WTC11 (cell line): ENCODE measurements around the gene RAB22A. TPM values are rescaled to one million over a fixed set of nuclear protein-coding genes. Genes with fewer than 3 reads are reported as not detected.

Source experiments
- ATAC-seq: fragments of 200-7000 bp; cut with Tn5 transposase; 2 replicates; pipeline ENCODE4 v1.10.0; 2021; ENCODE audit warnings: mild to moderate bottlenecking, moderate library complexity
- CTCF ChIA-PET: fragments of 300-600 bp; sonication (Branson Sonifier 250); formaldehyde crosslinking; loops from one replicate; lab custom pipeline; 2021; ENCODE audit warnings: antibody characterized with exemption; lab: Charles Lee
- POLR2A ChIA-PET: fragments of 350-600 bp; sonication (Branson Sonifier 250); formaldehyde crosslinking; loops from one replicate; lab custom pipeline; 2021; ENCODE audit warnings: antibody characterized with exemption; lab: Charles Lee
- DNase-seq: peaks from one replicate; pipeline ENCODE4 v3.0.0; 2021; ENCODE audit warnings: low spot score
- H3K27ac Mint-ChIP-seq: 2 replicates; pipeline ENCODE4 v1.8.0; 2021; ENCODE audit warnings: mixed read lengths
- H3K27me3 Mint-ChIP-seq: 2 replicates; pipeline ENCODE4 v1.8.0; 2021; ENCODE audit warnings: low read depth, mild to moderate bottlenecking, moderate library complexity, mixed read lengths
- H3K36me3 Mint-ChIP-seq: 2 replicates; pipeline ENCODE4 v1.8.0; 2021; ENCODE audit warnings: mixed read lengths
- H3K4me1 Mint-ChIP-seq: 2 replicates; pipeline ENCODE4 v1.8.0; 2022; ENCODE audit warnings: mixed read lengths
- H3K4me3 Mint-ChIP-seq: 2 replicates; pipeline ENCODE4 v1.8.0; 2021; ENCODE audit warnings: mild to moderate bottlenecking, moderate library complexity, mixed read lengths
- H3K9me3 Mint-ChIP-seq: 2 replicates; pipeline ENCODE4 v1.8.0; 2021; ENCODE audit warnings: mixed read lengths
- ATF6 ChIP-seq: sonication (generic); formaldehyde crosslinking; IDR thresholded peaks from 2 replicates; pipeline ENCODE4 v1.8.1; 2023; ENCODE audit warnings: mild to moderate bottlenecking, missing genetic modification reagents
- CREB1 ChIP-seq: sonication (generic); formaldehyde crosslinking; IDR thresholded peaks from 2 replicates; pipeline ENCODE4 v1.8.0; 2023; ENCODE audit warnings: mild to moderate bottlenecking, missing genetic modification reagents
- CREM ChIP-seq: sonication (generic); formaldehyde crosslinking; IDR thresholded peaks from 2 replicates; pipeline ENCODE4 v1.8.1; 2022; ENCODE audit warnings: mild to moderate bottlenecking, missing genetic modification reagents, moderate library complexity
- CTCF ChIP-seq: fragments of 200-600 bp; IDR thresholded peaks from 2 replicates; pipeline ENCODE4 v1.8.0; 2022; ENCODE audit warnings: antibody characterized with exemption
- ELF4 ChIP-seq: sonication (generic); formaldehyde crosslinking; IDR thresholded peaks from 2 replicates; pipeline ENCODE4 v1.8.1; 2022; ENCODE audit warnings: low read depth, mild to moderate bottlenecking, moderate library complexity, missing genetic modification reagents
- ERG ChIP-seq: fragments of 250-450 bp; sonication (Bioruptor Pico); IDR thresholded peaks from 2 replicates; pipeline ENCODE4 v1.8.0; 2021; ENCODE audit warnings: mild to moderate bottlenecking
- GTF2I ChIP-seq: fragments of 250-450 bp; sonication (Bioruptor Pico); conservative IDR thresholded peaks from 2 replicates; pipeline ENCODE4 v1.4.0; 2021; ENCODE audit warnings: mild to moderate bottlenecking
- JUN ChIP-seq: sonication (generic); formaldehyde crosslinking; IDR thresholded peaks from 2 replicates; pipeline ENCODE4 v1.8.0; 2023; ENCODE audit warnings: mild to moderate bottlenecking, missing genetic modification reagents
- KAT7 ChIP-seq: sonication (generic); formaldehyde crosslinking; IDR thresholded peaks from 2 replicates; pipeline ENCODE4 v1.8.1; 2023; ENCODE audit warnings: missing genetic modification reagents, mild to moderate bottlenecking, borderline replicate concordance
- NFATC4 ChIP-seq: fragments of 250-450 bp; sonication (Bioruptor Pico); IDR thresholded peaks from 2 replicates; pipeline ENCODE4 v1.9.0; 2021; ENCODE audit warnings: mild to moderate bottlenecking
- NR3C1 ChIP-seq: sonication (generic); formaldehyde crosslinking; conservative IDR thresholded peaks from 2 replicates; pipeline ENCODE4 v1.8.1; 2023; ENCODE audit warnings: low read depth, mild to moderate bottlenecking, missing genetic modification reagents
- OVOL2 ChIP-seq: fragments of 250-450 bp; sonication (Bioruptor Pico); IDR thresholded peaks from 2 replicates; pipeline ENCODE4 v1.9.0; 2021; ENCODE audit warnings: mild to moderate bottlenecking, borderline replicate concordance
- PREB ChIP-seq: sonication (generic); formaldehyde crosslinking; IDR thresholded peaks from 2 replicates; pipeline ENCODE4 v1.8.1; 2022; ENCODE audit warnings: mild to moderate bottlenecking, missing genetic modification reagents, moderate library complexity, borderline replicate concordance
- RORB ChIP-seq: fragments of 250-450 bp; sonication (Bioruptor Pico); IDR thresholded peaks from 2 replicates; pipeline ENCODE4 v1.9.0; 2021; ENCODE audit warnings: mild to moderate bottlenecking
- SMAD3 ChIP-seq: sonication (generic); formaldehyde crosslinking; IDR thresholded peaks from 2 replicates; pipeline ENCODE4 v1.8.0; 2022; ENCODE audit warnings: missing genetic modification reagents, mild to moderate bottlenecking, borderline replicate concordance
- SP1 ChIP-seq: sonication (generic); formaldehyde crosslinking; conservative IDR thresholded peaks from 2 replicates; pipeline ENCODE4 v1.8.1; 2022; ENCODE audit warnings: missing genetic modification reagents
- STAT6 ChIP-seq: sonication (generic); formaldehyde crosslinking; conservative IDR thresholded peaks from 2 replicates; pipeline ENCODE4 v1.8.1; 2023; ENCODE audit warnings: mild to moderate bottlenecking, low read depth, missing genetic modification reagents, moderate library complexity
- TCF7 ChIP-seq: sonication (generic); formaldehyde crosslinking; IDR thresholded peaks from 2 replicates; pipeline ENCODE4 v1.8.0; 2022; ENCODE audit warnings: mild to moderate bottlenecking, low read depth, missing genetic modification reagents, moderate library complexity
- USF1 ChIP-seq: sonication (generic); formaldehyde crosslinking; IDR thresholded peaks from 2 replicates; pipeline ENCODE4 v1.8.0; 2022; ENCODE audit warnings: mild to moderate bottlenecking, missing genetic modification reagents
- ZBTB21 ChIP-seq: sonication (generic); formaldehyde crosslinking; IDR thresholded peaks from 2 replicates; pipeline ENCODE4 v1.8.1; 2023; ENCODE audit warnings: mild to moderate bottlenecking, missing genetic modification reagents, borderline replicate concordance
- ZNF138 ChIP-seq: sonication (generic); formaldehyde crosslinking; conservative IDR thresholded peaks from 2 replicates; pipeline ENCODE4 v1.8.1; 2022; ENCODE audit warnings: mild to moderate bottlenecking, moderate library complexity, missing genetic modification reagents
- ZNF232 ChIP-seq: sonication (generic); formaldehyde crosslinking; IDR thresholded peaks from 2 replicates; pipeline ENCODE4 v1.8.0; 2022; ENCODE audit warnings: mild to moderate bottlenecking, missing genetic modification reagents
- total RNA-seq: library from RNA; stranded (reverse); gene quantifications from 3 replicates; pipeline ENCODE4 v1.2.3, GENCODE V29; 2021

RAB22A gene
- total RNA-seq, 1 experiment from 2014 or later = 6.0 TPM

GRCh38 chr20:58267389-58268215, 41.9 kb upstream of the RAB22A start (continued):
- no peak for TF ChIP-seq JUN (CRISPR knock-in tag)

- H3K4me1 Mint-ChIP-seq = peaks cover 9% of the 10 kb centered on the region
- POLR2A ChIA-PET = no interaction called here
- DNase-seq (no peak), ATAC-seq (no peak)
- CTCF ChIA-PET = no interaction called here
- no peaks in the 10 kb centered on the region for H3K27me3 Mint-ChIP-seq
- peaks cover 3% of the 10 kb centered on the region; the same call in 1 of the 2 replicates for H3K9me3 Mint-ChIP-seq
- H3K36me3 Mint-ChIP-seq = peaks cover 9% of the 10 kb centered on the region
- TF ChIP-seq CTCF = no peak
- TF ChIP-seq ERG (CRISPR knock-in tag) = no peak
- TF ChIP-seq USF1 (CRISPR knock-in tag) = no peak
- no peak for TF ChIP-seq RORB
- TF ChIP-seq ELF4 (CRISPR knock-in tag) = no peak
- TF ChIP-seq SP1 (CRISPR knock-in tag) = no peak
- TF ChIP-seq KAT7 (CRISPR knock-in tag) = no peak
- no peak for TF ChIP-seq CREB1 (CRISPR knock-in tag)
- TF ChIP-seq GTF2I (CRISPR knock-in tag) = no peak
- TF ChIP-seq CREM = no peak
- no peak for TF ChIP-seq JUN (CRISPR knock-in tag)
- TF ChIP-seq TCF7 (CRISPR knock-in tag) = no peak
- no peak for TF ChIP-seq OVOL2
- no peak for TF ChIP-seq PREB (CRISPR knock-in tag)
- H3K4me3 Mint-ChIP-seq = no peak overlapping the region
- H3K27ac Mint-ChIP-seq = peak overlapping the region; percentile 58; the same call in 1 of the 2 replicates
Measured at GRCh38 chr20:58268421-58268821, 41.1 kb upstream of the RAB22A start.

GRCh38 chr20:58268936-58269619, 40.4 kb upstream of the RAB22A start:
- no peak for ATAC-seq
- no peak for DNase-seq
- no peak for TF ChIP-seq SMAD3 (CRISPR knock-in tag)
- TF ChIP-seq ATF6 (CRISPR knock-in tag) = no peak
- TF ChIP-seq CREB1 (CRISPR knock-in tag) = no peak
- TF ChIP-seq STAT6 (CRISPR knock-in tag) = no peak
- TF ChIP-seq NR3C1 = no peak
- no peak for TF ChIP-seq ZNF232 (CRISPR knock-in tag)
- no peak for TF ChIP-seq ZBTB21 (CRISPR knock-in tag)
- no peak for TF ChIP-seq NFATC4 (CRISPR knock-in tag)
- no peak for TF ChIP-seq TCF7 (CRISPR knock-in tag)
- no peak for TF ChIP-seq USF1 (CRISPR knock-in tag)
- TF ChIP-seq ZNF138 (CRISPR knock-in tag) = no peak

More at GRCh38 chr20:58268936-58269619, 40.4 kb upstream of the RAB22A start:
- Mint-ChIP-seq H3K27ac (peak overlapping the region; percentile 58), H3K4me1 (peaks cover 9% of the 10 kb centered on the region), H3K9me3 (peaks cover 8% of the 10 kb centered on the region), H3K4me3 (no peak overlapping the region), H3K36me3 (peaks cover 13% of the 10 kb centered on the region), H3K27me3 (no peaks in the 10 kb centered on the region)
- ChIA-PET POLR2A (no interaction called here), CTCF (no interaction called here)
